KMS-11 (cell line): ENCODE data around the gene GALNT9.
"Not testable (repeated sequence)": the region's sequence is repeated elsewhere in the genome, so short reads cannot be mapped to it uniquely, and the experiment has no call there.

ENCODE experiments used
- H2AFZ ChIP-seq: fragments of 200-600 bp; sonication (generic); 2 replicates; pipeline ENCODE4 v1.6.1; 2016; ENCODE audit warnings: antibody characterized with exemption, mixed run types, low read depth
- H3K27ac ChIP-seq: fragments of 200-600 bp; sonication (generic); 2 replicates; pipeline ENCODE4 v1.6.1; 2016; ENCODE audit warnings: mild to moderate bottlenecking, mixed run types
- H3K27me3 ChIP-seq: fragments of 200-600 bp; sonication (generic); 2 replicates; pipeline ENCODE4 v1.6.1; 2017; ENCODE audit warnings: mild to moderate bottlenecking, low read depth, mixed run types, moderate library complexity; ENCODE audit not compliant: insufficient read depth
- H3K36me3 ChIP-seq: fragments of 200-600 bp; sonication (generic); 2 replicates; pipeline ENCODE4 v1.6.1; 2017; ENCODE audit warnings: mild to moderate bottlenecking, mixed run types; ENCODE audit not compliant: insufficient read depth
- H3K4me1 ChIP-seq: fragments of 200-600 bp; sonication (generic); 2 replicates; pipeline ENCODE4 v1.6.1; 2016; ENCODE audit warnings: mild to moderate bottlenecking, low read depth, mixed run types; ENCODE audit not compliant: poor library complexity, severe bottlenecking
- H3K4me2 ChIP-seq: fragments of 200-600 bp; sonication (generic); 2 replicates; pipeline ENCODE4 v1.7.0; 2016; ENCODE audit warnings: mild to moderate bottlenecking, mixed run types
- H3K4me3 ChIP-seq: fragments of 200-600 bp; sonication (generic); IDR thresholded peaks from 2 replicates; pipeline ENCODE4 v1.6.1; 2017; ENCODE audit warnings: low read depth, low read length, mixed read lengths; ENCODE audit not compliant: insufficient read depth
- H3K79me2 ChIP-seq: fragments of 200-600 bp; sonication (generic); 2 replicates; pipeline ENCODE4 v1.6.1; 2016; ENCODE audit warnings: low read depth, mixed run types; ENCODE audit not compliant: insufficient read depth
- H3K9ac ChIP-seq: fragments of 200-600 bp; sonication (generic); 2 replicates; pipeline ENCODE4 v1.6.1; 2016; ENCODE audit warnings: mild to moderate bottlenecking, mixed run types
- H4K20me1 ChIP-seq: fragments of 200-600 bp; sonication (generic); 2 replicates; pipeline ENCODE4 v1.6.1; 2016; ENCODE audit warnings: mild to moderate bottlenecking, mixed run types; ENCODE audit not compliant: insufficient read depth
- TF ChIP-seq, protein P1 (sequence below): fragments of 200-600 bp; sonication (generic); conservative IDR thresholded peaks from 2 replicates; pipeline ENCODE4 v1.6.1; 2017; ENCODE audit warnings: low read depth, mild to moderate bottlenecking, antibody characterized with exemption, low read length, moderate library complexity, mixed read lengths

Gene GALNT9

DNA sequence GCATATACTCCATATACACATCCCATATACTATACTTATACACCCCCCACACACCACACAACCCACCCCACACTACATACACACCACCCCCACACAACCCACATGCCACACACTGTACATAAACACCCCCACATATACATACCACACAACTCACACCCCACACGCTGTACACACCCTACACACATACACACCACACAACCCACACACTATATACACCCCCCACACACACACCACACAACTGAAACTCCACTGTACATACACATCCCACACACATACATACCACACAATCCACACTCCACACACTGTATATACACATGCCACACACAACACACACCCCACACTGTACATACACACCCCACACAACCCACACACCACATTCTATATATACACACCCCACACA, 104.2 kb downstream of the GALNT9 start:
- H3K27me3 ChIP-seq: no peaks in the 10 kb centered on the region
- no peak overlapping the region for H3K9ac ChIP-seq
- no peak overlapping the region for H3K4me2 ChIP-seq
- H3K4me1 ChIP-seq: no peaks in the 10 kb centered on the region
- no peak overlapping the region for H2AFZ ChIP-seq
- no peaks in the 10 kb centered on the region for H3K36me3 ChIP-seq
- no peak overlapping the region for H3K4me3 ChIP-seq
- no peak overlapping the region for H3K27ac ChIP-seq
- no peaks in the 10 kb centered on the region for H4K20me1 ChIP-seq
- TF ChIP-seq, protein P1, sequence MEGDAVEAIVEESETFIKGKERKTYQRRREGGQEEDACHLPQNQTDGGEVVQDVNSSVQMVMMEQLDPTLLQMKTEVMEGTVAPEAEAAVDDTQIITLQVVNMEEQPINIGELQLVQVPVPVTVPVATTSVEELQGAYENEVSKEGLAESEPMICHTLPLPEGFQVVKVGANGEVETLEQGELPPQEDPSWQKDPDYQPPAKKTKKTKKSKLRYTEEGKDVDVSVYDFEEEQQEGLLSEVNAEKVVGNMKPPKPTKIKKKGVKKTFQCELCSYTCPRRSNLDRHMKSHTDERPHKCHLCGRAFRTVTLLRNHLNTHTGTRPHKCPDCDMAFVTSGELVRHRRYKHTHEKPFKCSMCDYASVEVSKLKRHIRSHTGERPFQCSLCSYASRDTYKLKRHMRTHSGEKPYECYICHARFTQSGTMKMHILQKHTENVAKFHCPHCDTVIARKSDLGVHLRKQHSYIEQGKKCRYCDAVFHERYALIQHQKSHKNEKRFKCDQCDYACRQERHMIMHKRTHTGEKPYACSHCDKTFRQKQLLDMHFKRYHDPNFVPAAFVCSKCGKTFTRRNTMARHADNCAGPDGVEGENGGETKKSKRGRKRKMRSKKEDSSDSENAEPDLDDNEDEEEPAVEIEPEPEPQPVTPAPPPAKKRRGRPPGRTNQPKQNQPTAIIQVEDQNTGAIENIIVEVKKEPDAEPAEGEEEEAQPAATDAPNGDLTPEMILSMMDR: no peak
- H3K79me2 ChIP-seq: no peaks in the 10 kb centered on the region

- Histone ChIP-seq H3K9ac (no peak overlapping the region), H3K4me3 (no peak overlapping the region), H2AFZ (no peak overlapping the region), H3K4me1 (no peaks in the 10 kb centered on the region), H3K36me3 (no peaks in the 10 kb centered on the region), H3K27ac (no peak overlapping the region), H3K79me2 (no peaks in the 10 kb centered on the region), H3K27me3 (no peaks in the 10 kb centered on the region), H3K4me2 (no peak overlapping the region), H4K20me1 (no peaks in the 10 kb centered on the region)
- TF ChIP-seq, protein P1: no peak
These were observed 104.9 kb downstream of the GALNT9 start for GRCh38 chr12:132224484-132224883.

DNA sequence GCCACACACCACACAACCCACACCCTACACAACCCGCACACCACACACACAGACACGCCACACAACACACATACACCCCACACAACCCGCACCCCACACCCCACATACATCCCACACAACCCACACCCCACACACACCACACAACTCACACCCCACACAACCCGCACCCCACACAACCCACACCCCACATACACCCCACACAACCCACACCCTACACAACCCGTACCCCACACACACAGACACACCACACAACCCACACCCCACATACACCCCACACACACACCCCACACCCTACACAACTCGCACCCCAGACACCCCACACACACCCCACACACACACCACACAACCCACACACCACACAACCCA, 106.6 kb downstream of the GALNT9 start:
- no peaks in the 10 kb centered on the region for H3K4me1 ChIP-seq
- no peaks in the 10 kb centered on the region for H4K20me1 ChIP-seq
- no peaks in the 10 kb centered on the region for H3K79me2 ChIP-seq
- TF ChIP-seq, protein P1: no peak
- H3K27me3 ChIP-seq: no peaks in the 10 kb centered on the region
- H3K4me2 ChIP-seq: no peak overlapping the region
- H3K4me3 ChIP-seq: no peak overlapping the region
- H2AFZ ChIP-seq: no peak overlapping the region
- no peak overlapping the region for H3K9ac ChIP-seq
- H3K36me3 ChIP-seq: no peaks in the 10 kb centered on the region
- no peak overlapping the region for H3K27ac ChIP-seq

DNA sequence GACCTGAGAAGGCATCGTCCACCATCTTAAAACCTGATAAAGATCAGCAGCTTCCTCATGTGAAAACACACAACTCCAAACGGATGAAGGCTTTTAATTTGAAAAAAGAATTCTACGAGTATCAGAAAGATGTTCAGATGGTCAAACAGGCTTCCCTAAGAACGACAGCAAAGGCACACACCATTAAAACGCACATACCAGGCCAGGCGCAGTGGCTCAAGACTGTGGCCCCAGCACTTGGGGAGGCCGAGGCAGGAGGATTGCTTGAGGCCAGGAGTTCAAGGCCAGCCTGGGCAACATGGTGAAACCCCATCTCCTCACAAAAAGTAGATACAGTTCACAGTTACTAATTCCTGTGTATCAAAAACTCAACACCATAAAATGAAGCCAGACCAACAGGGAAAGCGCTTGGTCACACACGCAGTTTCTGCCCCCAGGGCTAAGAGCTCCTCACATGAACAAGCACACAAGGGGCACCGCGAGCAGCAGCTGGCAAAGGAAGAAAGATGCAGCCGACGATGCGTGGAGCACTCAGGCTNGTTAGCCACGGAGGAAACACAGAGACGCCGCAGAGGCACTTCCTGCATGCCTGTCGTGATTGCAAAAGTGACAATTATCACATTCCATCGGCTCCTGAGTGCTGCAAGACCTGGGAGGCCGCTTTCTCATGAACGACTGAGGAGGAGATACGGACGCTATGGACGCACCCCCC, 107.1 kb downstream of the GALNT9 start:
- no peak overlapping the region for H3K4me3 ChIP-seq
- no peaks in the 10 kb centered on the region for H3K4me1 ChIP-seq
- no peaks in the 10 kb centered on the region for H3K79me2 ChIP-seq
- H4K20me1 ChIP-seq: no peaks in the 10 kb centered on the region
- no peak overlapping the region for H3K9ac ChIP-seq
- TF ChIP-seq, protein P1: no peak
- H3K4me2 ChIP-seq: no peak overlapping the region
- H3K27ac ChIP-seq: no peak overlapping the region
- H3K27me3 ChIP-seq: no peaks in the 10 kb centered on the region
- no peaks in the 10 kb centered on the region for H3K36me3 ChIP-seq
- H2AFZ ChIP-seq: no peak overlapping the region

- H3K27ac ChIP-seq, H3K4me2 ChIP-seq, H3K9ac ChIP-seq, H3K79me2 ChIP-seq, H2AFZ ChIP-seq, H4K20me1 ChIP-seq, H3K36me3 ChIP-seq, H3K27me3 ChIP-seq, H3K4me1 ChIP-seq, H3K4me3 ChIP-seq: not testable (repeated sequence)
These were observed 109.6 kb downstream of the GALNT9 start for GRCh38 chr12:132219761-132220160.
